ENCODE measurements around the gene SCTR.
A peak's percentile ranks its signal among the peaks of the same experiment; 100 is the strongest.

SCTR gene

DNA sequence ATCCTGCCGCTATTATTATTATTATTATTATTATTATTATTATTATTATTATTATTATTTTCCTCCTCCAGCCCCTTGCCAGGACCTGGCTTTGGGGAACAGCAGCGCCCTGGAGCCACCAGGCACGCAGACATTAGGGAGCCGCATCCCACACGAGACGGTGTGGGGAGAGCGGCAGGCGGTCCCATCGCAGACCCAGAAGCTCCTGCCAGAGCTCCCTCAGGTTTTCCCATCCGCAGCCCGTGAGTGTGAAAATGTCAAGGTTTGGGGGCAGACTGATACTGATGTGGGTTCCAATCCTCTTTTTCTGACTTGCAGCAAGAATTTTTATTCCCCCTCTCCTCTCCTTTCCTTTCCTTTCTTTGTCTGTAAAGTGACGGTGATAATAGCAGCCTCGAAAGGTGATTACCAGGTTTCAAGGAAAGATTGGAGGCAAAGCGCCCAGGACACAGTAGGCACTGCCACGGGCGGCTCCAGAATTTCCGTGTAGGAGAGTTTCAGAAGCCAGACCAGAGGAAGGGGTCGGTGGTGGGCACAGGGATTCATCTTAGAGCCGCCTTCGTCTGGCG is 816 bp downstream of the SCTR start:
- DNase-seq (ENCODE audit: low read depth in 2 of 2) = no peak

DNA sequence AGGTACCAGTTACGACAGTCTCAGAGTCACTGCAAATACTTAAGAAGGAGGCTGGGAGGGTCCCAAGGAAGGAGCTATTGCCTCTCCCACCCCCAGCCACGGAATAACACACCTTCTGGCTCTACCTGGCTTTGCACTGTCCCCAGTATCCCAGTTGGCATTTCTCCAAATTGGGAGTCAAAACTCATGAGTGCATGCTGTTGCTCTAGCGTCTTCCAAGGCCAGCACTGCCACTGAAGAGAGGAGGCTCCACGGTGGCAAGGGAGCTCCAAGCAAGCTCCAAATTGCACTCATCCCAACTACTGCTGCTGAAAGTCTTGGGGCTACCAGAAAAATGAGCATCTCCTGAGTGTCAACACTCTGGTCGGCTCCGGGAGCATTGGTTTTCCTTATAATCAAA is 1.6 kb downstream of the SCTR start:
- no peak for DNase-seq (ENCODE audit: low read depth in 2 of 2)

DNA sequence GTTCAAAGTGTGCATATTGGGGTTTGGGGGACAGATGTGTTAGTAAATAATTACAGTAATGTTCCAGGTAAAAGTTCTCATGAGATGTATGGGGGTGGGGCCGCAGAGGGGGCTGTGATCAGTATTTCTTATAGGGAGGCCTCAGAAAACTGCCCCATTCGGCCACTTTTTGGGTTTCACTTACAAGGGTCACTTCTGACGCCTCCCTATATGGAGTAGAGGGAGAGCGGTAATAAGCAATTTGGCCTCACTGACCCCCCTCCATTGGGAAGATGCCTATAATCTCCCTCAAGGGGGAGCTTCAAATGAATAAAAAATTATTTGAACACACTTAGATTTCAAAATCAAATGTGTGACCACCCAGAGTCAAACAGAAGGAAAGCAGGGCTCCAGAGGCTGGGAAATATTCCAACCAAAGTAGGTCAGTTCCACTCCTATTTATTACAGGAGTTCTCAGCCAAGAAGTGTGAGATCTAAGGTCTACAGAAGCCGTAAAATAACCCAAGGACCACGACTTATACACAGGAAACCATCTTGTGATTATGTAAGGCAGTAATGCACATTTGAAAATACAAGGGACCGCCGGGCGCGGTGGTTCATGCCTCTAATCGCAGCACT is 2.7 kb downstream of the SCTR start:
- no peak for DNase-seq (ENCODE audit: low read depth in 2 of 2)

DNA sequence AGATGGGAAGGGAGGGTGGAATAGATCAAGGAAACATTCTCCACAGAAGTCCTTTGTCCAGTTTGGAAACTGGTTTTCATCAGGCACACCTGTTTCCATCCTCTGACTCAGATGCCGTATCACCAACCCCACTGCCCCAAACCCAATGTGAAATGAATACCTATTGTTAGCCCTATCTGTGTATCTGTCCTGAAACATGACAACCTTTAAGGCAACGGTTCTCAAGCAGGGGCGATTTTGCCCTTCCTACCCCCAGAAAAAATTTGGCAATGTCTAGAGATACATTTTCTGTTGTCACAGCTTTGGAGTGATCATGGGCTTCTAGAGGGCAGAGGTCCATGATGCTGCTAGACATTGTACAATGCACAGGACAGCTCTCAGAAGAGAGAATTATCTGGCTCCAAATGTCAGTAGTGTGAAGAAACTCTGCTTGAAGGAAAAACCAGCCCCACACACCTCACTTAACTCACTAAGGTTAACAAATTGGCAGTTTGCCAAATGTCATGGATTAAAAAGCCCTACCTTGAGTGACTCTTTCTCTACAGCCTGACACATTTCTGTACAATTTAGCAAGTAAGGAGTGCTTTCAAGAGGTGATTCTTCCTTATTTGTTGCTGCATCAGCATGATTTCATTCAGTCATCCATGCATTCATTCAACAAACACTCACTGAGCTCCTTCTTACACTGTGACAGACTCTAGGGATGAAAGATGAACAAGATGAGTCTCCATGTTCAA is 3.4 kb downstream of the SCTR start:
- no peak for DNase-seq (ENCODE audit: low read depth in 2 of 2)

DNA sequence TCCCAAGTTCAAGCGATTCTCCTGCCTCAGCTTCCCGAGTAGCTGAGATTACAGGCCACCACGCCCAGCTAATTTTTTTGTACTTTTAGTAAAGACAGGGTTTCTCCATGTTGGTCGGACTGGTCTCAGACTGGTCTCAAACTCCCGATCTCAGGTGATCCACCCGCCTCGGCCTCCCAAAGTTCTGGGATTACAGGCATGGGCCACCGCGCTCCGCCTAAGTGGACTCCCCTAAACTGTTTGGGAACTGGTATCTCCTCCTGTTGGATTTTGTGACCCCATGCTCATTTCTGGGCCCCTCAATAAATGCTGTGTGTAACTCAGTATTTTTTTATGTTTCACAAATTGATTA is 5.2 kb downstream of the SCTR start:
- DNase-seq (ENCODE audit: low read depth in 2 of 2) = no peak

DNA sequence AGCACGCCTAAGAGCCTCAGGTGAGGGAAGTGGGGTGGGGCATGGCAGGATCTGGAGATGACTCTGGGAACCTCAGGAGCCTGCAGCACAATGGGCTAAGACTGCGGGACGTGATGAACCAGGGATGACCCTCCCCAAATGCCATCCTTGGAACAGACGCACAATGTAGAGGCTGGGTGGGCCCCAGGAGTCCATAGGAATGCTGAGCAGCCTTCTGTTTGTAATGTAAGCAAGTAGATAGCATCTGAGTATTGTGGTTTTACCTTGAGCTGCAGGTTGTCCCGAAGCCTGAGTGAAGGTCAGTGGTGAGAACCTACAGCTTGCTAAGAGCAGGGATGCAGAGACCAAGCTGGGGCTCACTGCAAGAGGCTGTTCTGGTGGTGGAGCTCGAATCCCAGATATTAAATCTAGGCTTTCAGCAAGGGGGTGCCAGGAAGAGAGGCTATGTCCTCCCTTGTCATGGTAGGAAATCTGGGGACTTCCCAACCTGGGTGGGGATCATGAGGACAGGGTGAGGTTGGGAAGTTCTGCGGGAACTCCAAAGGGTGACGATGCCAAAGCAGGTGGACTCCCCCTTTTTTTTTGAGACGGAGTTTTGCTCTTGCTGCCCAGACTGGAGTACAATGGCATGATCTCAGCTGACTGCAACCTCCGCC is 5.8 kb downstream of the SCTR start:
- no peak for DNase-seq (ENCODE audit: low read depth in 2 of 2)

DNA sequence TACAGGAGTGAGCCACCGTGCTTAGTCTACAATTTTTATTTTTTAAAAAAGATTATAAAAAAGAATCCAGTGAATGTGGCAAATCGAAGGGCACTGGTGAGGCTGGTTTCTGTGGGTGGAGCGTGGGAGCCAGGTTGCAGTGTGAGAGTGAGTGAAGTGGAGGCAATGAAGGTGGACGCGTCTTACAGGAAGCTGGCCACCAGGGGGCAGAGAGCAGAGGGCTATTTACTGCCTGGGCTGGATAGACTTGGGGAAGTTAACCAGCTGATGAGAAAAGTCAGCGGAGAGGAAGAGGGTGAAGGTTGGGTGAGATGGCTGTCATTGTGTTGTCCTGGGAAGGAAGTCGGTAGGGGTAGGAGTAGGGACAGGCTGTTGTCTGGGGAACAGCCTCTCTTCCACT is 6.8 kb downstream of the SCTR start:
- DNase-seq (ENCODE audit: low read depth in 2 of 2) = no peak

DNA sequence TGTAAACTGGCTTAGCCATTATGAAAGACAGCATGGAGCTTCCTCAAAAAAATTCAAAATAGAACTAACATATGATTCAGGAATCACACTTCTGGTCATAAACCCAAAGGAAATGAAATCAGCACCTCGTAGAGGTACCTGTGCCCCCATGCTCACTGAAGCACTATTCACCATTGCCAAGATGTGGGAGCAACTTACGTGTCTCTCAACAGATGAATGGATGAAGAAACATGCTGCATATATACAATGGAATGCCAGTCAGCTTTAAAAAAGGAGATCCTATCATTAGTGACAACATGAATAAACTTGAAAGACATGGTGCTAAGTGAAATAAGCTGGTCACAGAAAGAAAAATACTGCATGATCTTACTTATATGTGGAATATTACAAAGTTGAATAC is 8.2 kb downstream of the SCTR start:
- DNase-seq (ENCODE audit: low read depth in 2 of 2) = no peak

DNA sequence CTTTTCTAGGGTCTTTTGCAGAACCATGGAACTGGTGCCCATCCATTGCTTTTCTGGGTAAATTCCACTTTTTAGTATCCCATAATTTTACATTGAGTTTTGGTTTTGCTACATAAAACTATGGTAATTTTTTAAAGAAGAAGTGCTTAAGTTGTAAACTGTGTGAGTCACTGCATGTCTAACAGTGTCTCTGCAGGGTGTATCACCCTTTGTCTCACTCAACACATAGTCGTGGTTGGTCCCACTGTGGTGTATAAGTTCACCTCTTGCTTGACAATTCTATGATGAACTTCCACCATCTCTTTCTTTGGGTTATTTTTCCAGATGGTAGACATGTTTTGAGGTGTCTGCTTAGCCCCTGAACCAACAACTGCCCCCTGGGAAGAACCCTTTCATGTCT is 10.5 kb downstream of the SCTR start:
- DNase-seq (ENCODE audit: low read depth in 2 of 2) = no peak

DNA sequence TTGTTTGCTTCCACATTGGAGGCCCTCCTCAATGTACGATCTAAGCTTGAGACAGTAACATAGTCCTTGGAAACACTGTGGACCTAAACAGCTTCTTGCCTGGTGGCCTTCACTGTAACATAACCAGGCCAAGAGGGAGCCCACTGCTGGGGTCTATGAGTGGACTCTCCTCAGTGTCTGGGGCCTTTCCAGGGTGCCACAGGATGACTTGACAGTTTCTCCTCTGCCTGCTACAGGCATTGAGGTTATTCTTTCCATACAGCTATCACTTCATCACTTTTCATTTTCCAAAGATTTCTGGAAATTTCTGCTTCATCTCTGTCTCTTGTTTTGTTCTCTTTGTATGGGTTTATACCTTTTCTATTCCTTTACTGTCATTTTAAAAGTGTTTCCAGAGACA is 11.3 kb downstream of the SCTR start:
- no peak for DNase-seq (ENCODE audit: low read depth in 2 of 2)

DNA sequence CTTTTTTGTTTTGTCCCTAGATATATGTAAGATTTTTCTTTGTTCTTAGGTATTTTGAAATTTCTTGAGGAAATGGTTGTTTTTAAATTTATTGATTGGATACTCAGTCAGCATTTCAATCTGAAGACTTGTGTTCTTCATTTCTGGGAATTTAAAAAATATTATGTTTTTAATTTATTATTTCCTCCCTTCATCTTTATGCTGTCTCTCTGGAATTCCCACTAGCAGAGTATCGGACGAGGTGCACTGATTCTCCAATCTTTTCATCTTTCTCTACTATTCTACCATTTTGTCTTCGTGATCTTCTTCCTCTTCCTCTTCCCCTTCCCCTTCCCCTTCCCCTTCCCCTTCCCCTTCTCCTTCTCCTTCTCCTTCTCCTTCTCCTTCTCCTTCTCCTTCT is 12.3 kb downstream of the SCTR start:
- no peak for DNase-seq (ENCODE audit: low read depth in 2 of 2)

DNA sequence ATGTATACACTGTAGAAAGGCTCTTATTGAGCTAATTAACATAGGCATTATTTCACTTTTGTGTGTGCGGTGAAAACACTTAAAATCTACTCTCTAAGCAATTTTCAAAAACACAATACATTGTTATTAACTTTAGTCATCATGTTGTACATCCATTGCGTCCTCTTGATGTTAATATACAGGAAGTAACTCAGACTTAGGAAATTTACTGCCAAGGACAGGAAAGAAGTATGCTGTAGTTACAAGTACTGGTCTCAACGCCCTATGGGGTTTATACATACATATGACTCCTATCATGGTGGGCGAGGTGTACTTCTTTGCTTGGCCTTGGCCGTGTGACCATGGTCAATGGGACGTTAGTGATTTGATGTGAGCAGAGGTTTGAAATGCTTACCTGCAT is 15.5 kb downstream of the SCTR start:
- no peak for DNase-seq (ENCODE audit: low read depth in 2 of 2)

DNA sequence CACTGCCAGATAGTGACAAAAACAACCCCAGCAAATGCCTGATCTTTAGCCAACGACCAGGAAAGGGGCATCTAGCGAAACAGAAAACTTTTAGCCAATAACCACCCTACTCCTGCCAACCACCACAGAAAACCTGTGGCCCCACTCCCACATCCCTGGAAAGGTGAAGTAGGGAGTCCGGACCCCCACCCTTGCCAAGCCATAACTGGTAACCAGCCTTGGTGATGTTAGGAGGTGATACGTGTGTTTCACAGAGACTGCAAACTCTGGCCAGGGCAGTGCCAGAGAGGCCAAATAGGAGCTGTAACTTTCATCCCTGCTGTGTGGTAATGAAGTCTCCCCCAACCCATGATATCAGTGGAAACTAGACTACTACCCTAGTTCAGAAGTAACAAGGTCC is 27.6 kb downstream of the SCTR start:
- DNase-seq (ENCODE audit: low read depth in 2 of 2) = no peak

DNA sequence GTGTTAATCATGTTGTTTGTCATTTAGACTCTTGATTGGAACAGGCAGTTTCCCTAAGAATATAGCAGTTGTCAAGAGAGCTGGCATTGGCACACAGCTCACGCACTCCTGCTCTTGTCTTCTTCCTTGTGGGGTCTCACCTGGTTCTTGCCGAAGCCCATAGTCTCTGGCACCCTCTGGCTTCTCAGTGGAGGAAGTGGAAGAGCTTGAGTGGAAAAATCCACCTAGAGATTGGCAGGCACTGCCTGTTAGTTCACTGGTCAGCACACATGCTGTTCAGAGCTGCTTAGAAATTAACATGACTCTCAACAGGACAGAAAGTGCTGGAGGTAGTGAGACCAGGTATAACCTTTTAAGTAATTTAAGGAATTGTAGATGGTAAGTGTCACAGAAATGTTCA is 28.3 kb downstream of the SCTR start:
- no peak for DNase-seq (ENCODE audit: low read depth in 2 of 2)

DNA sequence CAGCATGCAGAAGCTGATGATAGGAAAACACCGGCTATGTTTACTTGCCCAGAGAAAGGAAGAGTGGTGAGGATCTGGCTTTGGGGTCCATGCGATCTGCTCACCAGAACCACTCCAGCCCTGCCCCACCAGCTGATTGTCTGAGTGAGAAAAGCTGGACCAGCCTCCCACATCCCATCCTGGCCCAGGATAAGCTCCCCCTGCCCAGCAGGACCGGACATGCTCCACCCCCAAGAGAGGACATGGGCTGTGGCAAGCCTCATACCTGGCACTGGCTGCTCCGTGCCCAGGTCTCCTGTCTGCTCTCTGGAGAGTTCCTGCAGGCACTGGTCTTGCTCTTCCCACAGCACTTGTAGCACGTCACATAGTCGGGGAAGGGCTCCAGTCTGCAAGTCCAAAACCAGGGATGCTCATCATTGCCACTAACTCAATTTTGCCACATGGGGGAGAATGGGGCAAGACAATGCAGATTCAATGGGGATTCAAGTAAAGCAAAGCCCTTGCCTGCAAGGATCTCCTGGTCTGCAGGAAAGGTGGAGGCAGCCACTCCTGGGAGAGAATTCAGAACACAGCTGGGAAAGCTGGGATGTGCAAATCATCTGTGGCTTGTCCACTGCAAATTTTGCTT is 30.0 kb downstream of the SCTR start:
- DNase-seq (ENCODE audit: low read depth in 2 of 2) = no peak

DNA sequence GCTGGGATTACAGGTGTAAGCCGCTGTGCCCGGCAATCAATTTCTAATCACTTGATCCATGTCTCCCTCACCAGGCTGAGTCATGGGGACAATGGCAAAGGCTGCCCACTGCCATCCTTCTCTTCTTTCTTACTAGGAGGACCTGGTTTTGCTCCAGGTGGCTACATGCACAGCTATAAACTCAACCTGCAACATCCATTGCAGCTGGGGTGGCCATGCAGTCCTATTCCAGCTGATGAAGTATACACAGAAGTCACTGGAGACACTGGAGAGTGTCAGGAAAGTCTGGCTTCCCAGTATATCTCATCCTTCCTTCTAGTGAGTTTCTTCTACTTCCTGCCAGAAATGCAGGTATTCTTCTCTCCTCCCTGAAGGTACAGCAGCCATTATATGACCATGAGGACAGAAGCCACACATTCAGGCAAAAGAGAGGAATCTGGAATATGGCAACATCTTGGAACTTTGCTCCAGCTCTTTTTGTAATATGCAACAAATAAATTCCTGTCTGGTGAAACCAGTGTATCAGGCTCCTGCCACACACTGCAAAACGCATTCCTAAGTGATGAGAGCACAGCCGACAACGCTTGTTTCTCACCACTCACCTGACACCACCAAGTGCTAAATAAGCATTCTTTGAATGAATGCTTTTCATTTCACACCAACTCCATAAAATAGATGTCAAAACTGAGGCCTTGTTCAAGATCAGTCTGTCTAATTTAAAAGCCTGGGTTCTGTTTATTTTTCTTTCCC is 32.3 kb downstream of the SCTR start:
- DNase-seq (ENCODE audit: low read depth in 2 of 2) = peak; percentile 61 to 62

DNA sequence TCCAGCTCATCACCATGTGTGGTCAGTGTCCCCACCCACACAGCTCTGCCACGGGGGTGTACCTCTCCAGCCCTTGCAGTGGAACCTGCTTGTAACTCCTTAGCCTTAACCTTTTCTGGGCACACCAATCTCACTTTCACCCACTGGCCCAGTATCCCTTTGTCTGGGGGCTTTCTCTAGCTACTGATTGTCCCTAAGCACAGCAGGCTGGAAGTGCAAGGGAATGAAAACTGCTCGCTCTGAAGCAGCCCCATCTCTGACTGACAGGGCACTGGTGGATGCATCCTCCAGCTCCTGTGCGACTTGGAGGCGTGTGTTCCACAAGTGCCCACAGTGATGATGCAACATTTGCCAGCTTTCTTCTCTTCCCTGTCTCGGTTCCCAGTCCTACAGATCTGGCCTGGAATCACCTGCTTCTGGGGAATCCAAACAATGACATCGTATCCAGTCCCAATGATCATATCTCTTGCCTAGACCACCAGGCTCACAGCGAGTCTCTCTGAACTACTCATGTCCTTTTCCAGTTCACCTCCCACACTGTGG is 33.6 kb downstream of the SCTR start:
- no peak for DNase-seq (ENCODE audit: low read depth in 2 of 2)

DNA sequence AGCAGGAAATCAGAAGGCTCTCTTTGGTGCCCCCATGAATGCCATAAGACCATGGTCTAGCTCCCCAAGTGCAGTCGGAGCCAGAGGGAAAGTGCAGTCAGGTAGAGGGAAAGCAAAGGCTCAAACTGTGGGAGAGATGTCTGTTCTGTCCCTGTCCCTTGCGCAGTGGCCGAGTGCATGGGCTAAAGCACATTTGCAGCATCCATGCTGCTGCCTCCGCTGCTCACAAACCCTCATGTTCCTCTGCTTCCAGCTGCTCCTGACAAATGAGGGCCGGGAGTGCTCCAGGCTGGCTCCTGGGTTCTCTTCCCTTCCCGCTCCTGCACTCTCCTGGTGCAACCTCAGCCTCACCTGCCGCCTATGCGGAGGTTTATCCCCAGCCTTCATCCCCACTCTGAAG is 34.2 kb downstream of the SCTR start:
- DNase-seq (ENCODE audit: low read depth in 2 of 2) = no peak

DNA sequence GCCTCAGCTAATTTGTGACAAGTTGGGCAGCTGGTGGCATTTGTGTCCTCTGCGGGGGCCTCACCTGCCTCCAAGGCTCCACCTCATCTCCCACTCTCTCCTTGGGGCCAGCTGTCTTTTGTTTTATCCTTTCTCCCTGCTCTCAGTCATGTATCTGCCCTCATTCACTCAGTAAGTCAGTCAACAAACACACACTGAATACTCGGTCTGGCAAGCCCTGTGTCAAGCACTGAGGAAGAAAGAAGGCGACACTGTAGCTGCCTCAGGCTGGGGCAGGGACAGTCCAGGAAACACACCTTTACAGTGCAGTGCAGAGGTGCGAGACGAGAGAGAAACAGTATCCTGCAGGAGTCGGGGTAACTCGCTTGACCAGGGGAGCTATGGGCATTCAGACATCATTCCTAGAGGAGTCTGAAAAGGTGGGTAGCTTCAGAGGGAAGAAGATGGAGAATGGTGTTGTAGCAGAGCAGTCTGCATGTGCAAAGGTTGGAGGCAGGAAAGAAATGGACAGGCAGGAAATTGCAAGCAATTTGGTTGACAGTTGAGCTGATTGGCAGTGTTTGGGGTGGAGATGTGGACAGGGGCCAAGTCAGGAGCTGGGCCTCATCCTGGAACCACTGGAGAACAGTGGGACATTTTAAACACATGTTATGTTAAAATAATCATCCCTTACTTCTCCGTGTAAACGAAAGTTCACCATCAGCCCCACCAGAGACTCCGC is 34.9 kb downstream of the SCTR start:
- no peak for DNase-seq (ENCODE audit: low read depth in 2 of 2)

DNA sequence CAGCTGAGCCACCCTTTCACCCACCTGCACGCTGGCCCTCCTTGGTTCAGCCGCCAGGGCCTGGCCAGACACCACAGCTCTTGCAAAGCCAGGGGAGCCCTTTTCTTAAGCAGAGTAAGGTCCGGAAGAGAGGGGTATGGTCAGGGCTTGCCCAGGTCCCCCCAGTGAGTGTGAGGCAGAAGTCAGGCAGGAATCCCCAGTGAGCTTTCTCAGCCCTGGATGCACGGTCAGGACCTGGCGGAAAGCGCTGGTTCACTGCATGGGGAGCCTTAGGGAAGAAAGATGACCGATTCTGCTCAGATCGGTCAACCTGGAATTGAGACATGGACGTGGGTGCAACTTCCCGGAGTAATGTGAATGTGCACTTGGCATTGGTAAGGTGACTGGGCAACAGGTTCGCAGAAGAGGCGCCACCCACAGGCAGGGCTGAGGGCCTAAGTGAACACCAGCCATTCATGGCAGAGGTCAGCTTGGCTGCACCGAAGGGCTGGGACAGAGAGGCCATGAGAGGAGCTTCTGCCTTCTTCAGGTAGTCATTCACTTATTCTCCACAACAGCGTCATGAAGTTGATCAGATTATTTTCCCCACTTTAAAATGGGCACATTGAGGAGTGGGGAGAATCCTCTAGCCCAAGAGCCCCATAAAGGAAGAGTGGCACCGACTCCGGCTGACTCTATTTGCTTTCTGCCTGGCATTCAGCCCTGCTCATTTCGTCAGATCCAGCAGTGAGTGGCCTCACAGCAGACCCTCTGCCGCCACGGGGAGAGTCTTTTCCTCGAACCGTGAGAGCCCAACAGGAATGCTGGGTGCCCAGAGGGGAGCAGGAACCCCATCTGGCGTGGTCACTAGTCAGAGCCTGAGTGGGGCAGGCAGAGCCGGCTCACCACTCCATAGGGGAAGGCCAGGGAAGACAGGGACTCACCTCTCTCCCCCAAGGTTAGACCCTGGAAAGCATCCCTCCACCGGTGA is 35.8 kb downstream of the SCTR start:
- no peak for DNase-seq (ENCODE audit: low read depth in 2 of 2)
